HL-60 (cell line): ENCODE data around the gene AFAP1.

Experiments
- DNase-seq, 2 experiments: peaks; one replicate each; pipeline ENCODE4 v3.0.0-alpha.2; 2010 to 2020; ENCODE audit warnings: low read depth in 1 of 2, low spot score in 1 of 2
- H3K27ac ChIP-seq: fragments of 250-450 bp; sonication (Bioruptor Pico); replicated peaks from 2 replicates; pipeline ENCODE4 v1.5.1; 2020; ENCODE audit warnings: mild to moderate bottlenecking, moderate library complexity
- H3K27me3 ChIP-seq: fragments of 250-450 bp; sonication (Bioruptor Pico); 2 replicates; pipeline ENCODE4 v1.5.1; 2021; ENCODE audit warnings: mild to moderate bottlenecking, moderate library complexity; ENCODE audit not compliant: insufficient read depth, poor library complexity, severe bottlenecking
- H3K4me3 ChIP-seq: replicated peaks from 2 replicates; pipeline ENCODE4 v1.5.1; 2011; ENCODE audit warnings: mild to moderate bottlenecking, control low read depth, low read length; ENCODE audit not compliant: insufficient read depth
- GABPA ChIP-seq: IDR thresholded peaks from 2 replicates; pipeline ENCODE4 v1.6.1; 2012; ENCODE audit warnings: low read depth
- POLR2AphosphoS5 ChIP-seq: IDR thresholded peaks from 2 replicates; pipeline ENCODE4 v1.6.1; 2012; ENCODE audit warnings: low read depth
- REST ChIP-seq: IDR thresholded peaks from 2 replicates; pipeline ENCODE4 v1.6.1; 2012; ENCODE audit warnings: low read depth; ENCODE audit not compliant: insufficient replicate concordance
- SPI1 ChIP-seq: IDR thresholded peaks from 2 replicates; pipeline ENCODE4 v1.6.1; 2012; ENCODE audit warnings: low read depth, mild to moderate bottlenecking, borderline replicate concordance
- TF ChIP-seq, protein P1 (sequence below): IDR thresholded peaks from one replicate; pipeline ENCODE4 v1.5.1; 2011; ENCODE audit warnings: low read length, control low read depth, inconsistent platforms; ENCODE audit not compliant: insufficient read depth

The AFAP1 gene

DNA sequence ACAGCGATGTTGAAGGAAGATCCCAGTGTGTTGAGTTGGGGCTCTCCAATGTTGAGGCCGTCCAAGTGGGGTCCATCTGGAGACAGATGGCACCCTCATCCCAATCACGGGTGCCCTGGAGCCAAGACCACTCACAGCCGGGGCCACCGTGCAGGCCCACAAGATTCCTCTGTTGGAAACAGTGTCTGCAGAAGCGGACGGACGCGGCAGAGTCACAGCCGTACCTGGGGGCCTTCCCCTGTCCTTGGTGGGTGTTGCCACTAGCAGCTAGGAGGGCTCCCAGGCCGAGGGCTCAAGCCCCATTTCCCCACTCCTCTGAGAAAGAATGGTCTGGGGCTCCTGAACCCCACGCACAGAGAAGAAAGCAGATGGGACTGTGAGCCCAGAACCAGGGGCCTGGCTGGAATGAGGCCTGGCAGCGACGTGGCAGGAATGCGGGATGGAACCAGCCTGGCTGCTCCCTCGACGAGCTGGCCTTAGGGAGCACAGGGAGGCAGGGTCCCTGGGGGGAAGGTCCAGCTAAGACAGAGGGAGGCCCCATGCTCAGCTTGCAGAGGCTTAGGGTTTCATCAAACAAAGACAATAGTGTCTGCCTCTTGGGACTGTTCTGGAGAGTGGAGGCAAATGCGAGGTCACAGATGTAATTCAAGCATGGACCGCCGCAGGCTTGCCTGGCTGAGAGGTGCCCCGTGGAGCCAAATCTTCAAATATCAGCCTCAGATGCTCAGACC, 228.9 kb downstream of the AFAP1 start:
- no peak overlapping the region for H3K4me3 ChIP-seq
- no peak overlapping the region for H3K27ac ChIP-seq
- DNase-seq, result no peak
- H3K27me3 ChIP-seq, result no peaks in the 10 kb centered on the region
- no peak for TF ChIP-seq GABPA
- no peak for TF ChIP-seq POLR2AphosphoS5
- TF ChIP-seq SPI1, result no peak
- TF ChIP-seq, protein P1, sequence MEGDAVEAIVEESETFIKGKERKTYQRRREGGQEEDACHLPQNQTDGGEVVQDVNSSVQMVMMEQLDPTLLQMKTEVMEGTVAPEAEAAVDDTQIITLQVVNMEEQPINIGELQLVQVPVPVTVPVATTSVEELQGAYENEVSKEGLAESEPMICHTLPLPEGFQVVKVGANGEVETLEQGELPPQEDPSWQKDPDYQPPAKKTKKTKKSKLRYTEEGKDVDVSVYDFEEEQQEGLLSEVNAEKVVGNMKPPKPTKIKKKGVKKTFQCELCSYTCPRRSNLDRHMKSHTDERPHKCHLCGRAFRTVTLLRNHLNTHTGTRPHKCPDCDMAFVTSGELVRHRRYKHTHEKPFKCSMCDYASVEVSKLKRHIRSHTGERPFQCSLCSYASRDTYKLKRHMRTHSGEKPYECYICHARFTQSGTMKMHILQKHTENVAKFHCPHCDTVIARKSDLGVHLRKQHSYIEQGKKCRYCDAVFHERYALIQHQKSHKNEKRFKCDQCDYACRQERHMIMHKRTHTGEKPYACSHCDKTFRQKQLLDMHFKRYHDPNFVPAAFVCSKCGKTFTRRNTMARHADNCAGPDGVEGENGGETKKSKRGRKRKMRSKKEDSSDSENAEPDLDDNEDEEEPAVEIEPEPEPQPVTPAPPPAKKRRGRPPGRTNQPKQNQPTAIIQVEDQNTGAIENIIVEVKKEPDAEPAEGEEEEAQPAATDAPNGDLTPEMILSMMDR, result no peak
- TF ChIP-seq REST, result no peak

- no peaks in the 10 kb centered on the region for H3K27me3 ChIP-seq
- TF ChIP-seq, protein P1, result no peak
- TF ChIP-seq GABPA (no peak), SPI1 (no peak)
- H3K27ac ChIP-seq, result no peak overlapping the region
- no peak overlapping the region for H3K4me3 ChIP-seq
- DNase-seq, result no peak
Measured at GRCh38 chr4:7710126-7710525, 229.5 kb downstream of the AFAP1 start.

GRCh38 chr4:7709431-7709830, 230.2 kb downstream of the AFAP1 start:
- DNase-seq, result no peak
- TF ChIP-seq REST, result no peak
- TF ChIP-seq GABPA, result no peak
- TF ChIP-seq, protein P1, result no peak
- TF ChIP-seq SPI1, result no peak
- TF ChIP-seq POLR2AphosphoS5, result no peak
- H3K27me3 ChIP-seq, result no peaks in the 10 kb centered on the region
- no peak overlapping the region for H3K27ac ChIP-seq
- no peak overlapping the region for H3K4me3 ChIP-seq

GRCh38 chr4:7708981-7709380, 230.7 kb downstream of the AFAP1 start:
- H3K4me3 ChIP-seq, result no peak overlapping the region
- H3K27ac ChIP-seq, result no peak overlapping the region
- no peak for DNase-seq
- no peak for TF ChIP-seq REST
- TF ChIP-seq GABPA, result no peak
- no peak for TF ChIP-seq SPI1
- TF ChIP-seq POLR2AphosphoS5, result no peak
- TF ChIP-seq, protein P1, result no peak
- no peaks in the 10 kb centered on the region for H3K27me3 ChIP-seq
